Endothelial cell of umbilical vein (primary cell): Measurements from ENCODE around the gene MEI4. TPM values are rescaled to one million over a fixed set of nuclear protein-coding genes. Genes with fewer than 3 reads are reported as not detected.

Experiments
- BruUV-seq: library from RNA; stranded (reverse); fragments of 400-500 nt; replicated peaks from 2 replicates; lab custom pipeline; 2021; lab: Mats Ljungman, UMichigan
- CTCF ChIA-PET: fragments of 300-600, 350-600 bp; sonication (Branson Sonifier 250); formaldehyde crosslinking; loops from one replicate; lab custom pipeline; 2021; ENCODE audit warnings: antibody characterized with exemption, inconsistent platforms; lab: Charles Lee
- POLR2A ChIA-PET: fragments of 300-600, 350-600 bp; sonication (Branson Sonifier 250); formaldehyde crosslinking; loops from one replicate; lab custom pipeline; 2021; ENCODE audit warnings: antibody characterized with exemption, inconsistent platforms; lab: Charles Lee
- DNase-seq: peaks from one replicate; pipeline ENCODE4 v3.0.0-alpha.2; 2011; ENCODE audit warnings: low read depth, low spot score
- FAIRE-seq: peaks from 2 replicates; lab custom pipeline; 2011; peaks lifted over from hg19 to GRCh38; lab: Jason Lieb, UNC
- H2AFZ ChIP-seq: 2 replicates; pipeline ENCODE4 v1.6.0; 2012; ENCODE audit warnings: low read depth, low read length, control low read depth, inconsistent platforms
- H3K27ac ChIP-seq: 2 replicates; pipeline ENCODE4 v1.5.1; 2011; ENCODE audit warnings: low read depth, mild to moderate bottlenecking, control low read depth, low read length, moderate library complexity; ENCODE audit not compliant: insufficient read depth
- H3K27me3 ChIP-seq, 2 experiments: 2 replicates each; pipeline versions ENCODE4 v1.6.0 to v1.6.1; 2011; ENCODE audit warnings: low read length in 2 of 2, mixed read lengths in 1 of 2; ENCODE audit not compliant: control insufficient read depth in 2 of 2, insufficient read depth in 2 of 2
- H3K36me3 ChIP-seq, 2 experiments: 2 replicates in 1 of 2; 3 replicates in 1 of 2; pipeline ENCODE4 v1.5.1; 2011; ENCODE audit warnings: low read length in 2 of 2, mild to moderate bottlenecking in 1 of 2, moderate library complexity in 1 of 2; ENCODE audit not compliant: control insufficient read depth in 2 of 2, insufficient read depth in 2 of 2; ENCODE audit errors: extremely low read depth in 1 of 2
- H3K4me1 ChIP-seq: 3 replicates; pipeline ENCODE4 v1.5.1; 2011; ENCODE audit warnings: mild to moderate bottlenecking, low read length; ENCODE audit not compliant: control insufficient read depth, insufficient read depth; ENCODE audit errors: extremely low read depth
- H3K4me2 ChIP-seq: 2 replicates; pipeline ENCODE4 v1.6.1; 2011; ENCODE audit warnings: low read length, control low read depth, mixed read lengths; ENCODE audit not compliant: insufficient read depth
- H3K4me3 ChIP-seq, 3 experiments: fragments of 200-600 bp in 1 of 3; sonication (generic), shearing (Covaris generic) in 1 of 3; replicated peaks in 1 of 3; 2 replicates each; pipeline ENCODE4 v1.5.1; 2011 to 2016; ENCODE audit warnings: control low read depth in 3 of 3, low read length in 3 of 3, mild to moderate bottlenecking in 2 of 3, inconsistent platforms in 1 of 3, low read depth in 1 of 3, moderate library complexity in 1 of 3; ENCODE audit not compliant: insufficient read depth in 1 of 3
- H3K79me2 ChIP-seq: 2 replicates; pipeline ENCODE4 v1.6.0; 2012; ENCODE audit warnings: low read length, inconsistent platforms; ENCODE audit not compliant: control insufficient read depth, insufficient read depth
- H3K9ac ChIP-seq: replicated peaks from 2 replicates; pipeline ENCODE3; 2011; ENCODE audit warnings: low read length, control low read depth; ENCODE audit not compliant: insufficient read depth; ENCODE audit errors: extremely low read depth
- H3K9me1 ChIP-seq: replicated peaks from 3 replicates; pipeline ENCODE4 v1.6.0; 2011; ENCODE audit warnings: mild to moderate bottlenecking, low read length; ENCODE audit not compliant: control insufficient read depth, insufficient read depth; ENCODE audit errors: extremely low read depth
- H3K9me3 ChIP-seq: replicated peaks from 2 replicates; pipeline ENCODE4 v1.5.1; 2012; ENCODE audit warnings: low read length, inconsistent platforms; ENCODE audit not compliant: control insufficient read depth, insufficient read depth
- H4K20me1 ChIP-seq: replicated peaks from 2 replicates; pipeline ENCODE3; 2011; ENCODE audit warnings: mild to moderate bottlenecking, low read length; ENCODE audit not compliant: control insufficient read depth, insufficient read depth; ENCODE audit errors: extremely low read depth
- EZH2 ChIP-seq: IDR thresholded peaks from 2 replicates; pipeline ENCODE4 v1.6.1; 2012; ENCODE audit warnings: borderline replicate concordance, low read depth, mild to moderate bottlenecking, moderate library complexity, low read length, inconsistent platforms; ENCODE audit not compliant: severe bottlenecking
- FOS ChIP-seq: IDR thresholded peaks from 2 replicates; pipeline ENCODE4 v1.6.1; 2011; ENCODE audit warnings: mild to moderate bottlenecking, low read length, moderate library complexity, borderline replicate concordance; ENCODE audit not compliant: insufficient read depth
- GATA2 ChIP-seq: IDR thresholded peaks from 2 replicates; pipeline ENCODE4 v1.7.0; 2011; ENCODE audit warnings: low read depth, mild to moderate bottlenecking, moderate library complexity, mixed read lengths, low read length; ENCODE audit not compliant: insufficient read length, insufficient read depth
- JUN ChIP-seq: IDR thresholded peaks from 2 replicates; pipeline ENCODE4 v1.6.1; 2011; ENCODE audit warnings: borderline replicate concordance, low read depth; ENCODE audit not compliant: insufficient read length, insufficient read depth
- MYC ChIP-seq: IDR thresholded peaks from one replicate; pipeline ENCODE4 v1.6.1; 2011; ENCODE audit warnings: mild to moderate bottlenecking, low read depth, low read length
- POLR2A ChIP-seq: IDR thresholded peaks from 2 replicates; pipeline ENCODE4 v1.6.1; 2012; ENCODE audit warnings: low read depth, mild to moderate bottlenecking, control low read depth, low read length
- POLR2AphosphoS5 ChIP-seq: IDR thresholded peaks from 2 replicates; pipeline ENCODE4 v1.6.1; 2012; ENCODE audit warnings: low read depth, mild to moderate bottlenecking, control low read depth, low read length, moderate library complexity; ENCODE audit not compliant: insufficient read depth
- dilution Hi-C: fragments of 300-500 bp; cut with MboI; formaldehyde crosslinking; loops from one replicate; pipeline ENCODE4 v1.15.0; 2019; ENCODE audit warnings: low sequenced_read_pairs; ENCODE audit not compliant: extremely low pct_ligation_motif_present
- intact Hi-C: fragments of 100-400 bp; cut with micrococcal nuclease; formaldehyde crosslinking; loops from one replicate; pipeline ENCODE4 v1.10.0; 2022
- polyA plus RNA-seq, 4 experiments: library from polyadenylated mRNA; depleted of rRNA in 3 of 4; stranded (reverse) in 3 of 4; unstranded in 1 of 4; fragments of >200 nt; gene quantifications; 2 replicates each; pipeline versions ENCODE4 v1.2.1 to v1.2.3, GENCODE V29; 2011 to 2012; ENCODE audit warnings: missing spikeins in 1 of 4
- total RNA-seq: library from RNA; stranded (reverse); gene quantifications from 2 replicates; pipeline ENCODE4 v1.2.3, GENCODE V29; 2021
- TF ChIP-seq, protein P1 (sequence below), 2 donors: IDR thresholded peaks; 1 replicate in 1 of 2; 2 replicates in 1 of 2; pipeline ENCODE4 v1.5.1; 2011; ENCODE audit warnings: low read length in 2 of 2, mild to moderate bottlenecking in 2 of 2, moderate library complexity in 2 of 2, control low read depth in 1 of 2, inconsistent platforms in 1 of 2, low read depth in 1 of 2; ENCODE audit not compliant: insufficient read depth in 1 of 2; ENCODE audit errors: extremely low read depth in 1 of 2
- TF ChIP-seq, protein P2 (sequence below): IDR thresholded peaks from 2 replicates; pipeline ENCODE4 v1.6.1; 2011; ENCODE audit not compliant: insufficient read depth, insufficient read length

The MEI4 gene
- total and polyA plus RNA-seq, 2 donors (not counting 3 experiments of a cell fraction or from before 2014, with no cell fraction given) = not detected

DNA sequence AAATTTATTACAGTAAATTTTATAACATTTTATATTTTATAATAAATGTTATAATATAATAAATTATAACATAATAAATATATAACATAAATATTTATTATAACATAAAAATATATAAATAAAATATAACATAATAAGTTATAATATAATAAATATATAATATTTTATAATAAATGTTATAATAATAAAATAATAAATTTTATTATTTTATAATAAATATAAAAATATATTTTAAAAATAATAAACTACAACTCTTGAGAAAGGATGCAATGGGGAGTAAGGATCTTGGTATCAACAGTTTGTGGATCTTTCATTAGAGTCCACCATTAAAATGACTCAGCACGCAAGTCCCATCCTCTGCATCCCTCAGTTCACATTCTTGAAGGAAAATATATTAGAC is 312.6 kb downstream of the MEI4 start:
- Histone ChIP-seq H3K27me3 (no peaks in the 10 kb centered on the region), H3K4me1 (no peaks in the 10 kb centered on the region), H3K9me3 (no peaks in the 10 kb centered on the region), H3K9ac (no peak overlapping the region), H3K4me2 (no peak overlapping the region), H3K79me2 (no peaks in the 10 kb centered on the region), H3K27ac (no peak overlapping the region), H2AFZ (no peak overlapping the region), H3K4me3 (no peak overlapping the region), H4K20me1 (no peaks in the 10 kb centered on the region), H3K36me3 (no peaks in the 10 kb centered on the region), H3K9me1 (peaks cover 1% of the 10 kb centered on the region)
- POLR2A ChIA-PET = no interaction called here
- dilution Hi-C loops (no loop called here), intact Hi-C loops (no loop called here)
- BruUV-seq = no TSS peak
- no peak for TF ChIP-seq POLR2A
- no peak for TF ChIP-seq FOS
- no peak for TF ChIP-seq MYC
- no peak for TF ChIP-seq POLR2AphosphoS5
- no peak for TF ChIP-seq GATA2
- no peak for TF ChIP-seq EZH2
- TF ChIP-seq, protein P1, sequence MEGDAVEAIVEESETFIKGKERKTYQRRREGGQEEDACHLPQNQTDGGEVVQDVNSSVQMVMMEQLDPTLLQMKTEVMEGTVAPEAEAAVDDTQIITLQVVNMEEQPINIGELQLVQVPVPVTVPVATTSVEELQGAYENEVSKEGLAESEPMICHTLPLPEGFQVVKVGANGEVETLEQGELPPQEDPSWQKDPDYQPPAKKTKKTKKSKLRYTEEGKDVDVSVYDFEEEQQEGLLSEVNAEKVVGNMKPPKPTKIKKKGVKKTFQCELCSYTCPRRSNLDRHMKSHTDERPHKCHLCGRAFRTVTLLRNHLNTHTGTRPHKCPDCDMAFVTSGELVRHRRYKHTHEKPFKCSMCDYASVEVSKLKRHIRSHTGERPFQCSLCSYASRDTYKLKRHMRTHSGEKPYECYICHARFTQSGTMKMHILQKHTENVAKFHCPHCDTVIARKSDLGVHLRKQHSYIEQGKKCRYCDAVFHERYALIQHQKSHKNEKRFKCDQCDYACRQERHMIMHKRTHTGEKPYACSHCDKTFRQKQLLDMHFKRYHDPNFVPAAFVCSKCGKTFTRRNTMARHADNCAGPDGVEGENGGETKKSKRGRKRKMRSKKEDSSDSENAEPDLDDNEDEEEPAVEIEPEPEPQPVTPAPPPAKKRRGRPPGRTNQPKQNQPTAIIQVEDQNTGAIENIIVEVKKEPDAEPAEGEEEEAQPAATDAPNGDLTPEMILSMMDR (IDR thresholded peaks at IDR 0.05; ENCODE audit: extremely low read depth in 1 of 2, insufficient read depth in 1 of 2, low read depth in 1 of 2, low read length in 2 of 2) = no peak
- TF ChIP-seq, protein P2, sequence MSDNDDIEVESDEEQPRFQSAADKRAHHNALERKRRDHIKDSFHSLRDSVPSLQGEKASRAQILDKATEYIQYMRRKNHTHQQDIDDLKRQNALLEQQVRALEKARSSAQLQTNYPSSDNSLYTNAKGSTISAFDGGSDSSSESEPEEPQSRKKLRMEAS = no peak
- no peak for TF ChIP-seq JUN
- CTCF ChIA-PET = no interaction called here
- DNase-seq = no peak
- FAIRE-seq = no peak
